Activated CD4-positive, alpha-beta T cell treated with anti-CD3 and anti-CD28 coated beads for 1 hour (primary cell): ENCODE data around the gene IL36G.
"Not testable (repeated sequence)": the region's sequence is repeated elsewhere in the genome, so short reads cannot be mapped to it uniquely, and the experiment has no call there.

Experiments
- DNase-seq: peaks from one replicate; pipeline ENCODE4 v3.0.0-alpha.2; 2020

IL36G gene

GRCh38 chr2:112977559-112978056 lies at the start of gene IL36G:
IL36G (plus strand) TSS chr2:112978006; CDS start chr2:112978639, 633 bp downstream.
- DNase-seq, result no peak

- no peak for DNase-seq
These were observed 44.5 kb upstream of the IL36G start for GRCh38 chr2:112933261-112933660.

- DNase-seq, result not testable (repeated sequence)
These were observed 43.7 kb upstream of the IL36G start for GRCh38 chr2:112934117-112934516.

GRCh38 chr2:112936927-112937232 lies 40.9 kb upstream of the IL36G start:
- no peak for DNase-seq

GRCh38 chr2:112938904-112939303 lies 38.9 kb upstream of the IL36G start:
- DNase-seq, result no peak

GRCh38 chr2:112939425-112939824 lies 38.4 kb upstream of the IL36G start:
- no peak for DNase-seq

- no peak for DNase-seq
These were observed 36.8 kb upstream of the IL36G start for GRCh38 chr2:112940859-112941625.

GRCh38 chr2:112941753-112942653 lies 35.8 kb upstream of the IL36G start:
- peak; percentile 18 for DNase-seq

- no peak for DNase-seq
These were observed 35.2 kb upstream of the IL36G start for GRCh38 chr2:112942654-112943002.

GRCh38 chr2:112944971-112945370 lies 32.8 kb upstream of the IL36G start:
- DNase-seq, result no peak

GRCh38 chr2:112946086-112946485 lies 31.7 kb upstream of the IL36G start:
- no peak for DNase-seq

GRCh38 chr2:112947374-112947773 lies 30.4 kb upstream of the IL36G start:
- DNase-seq, result no peak

- no peak for DNase-seq
These were observed 28.4 kb upstream of the IL36G start for GRCh38 chr2:112949456-112949855.

GRCh38 chr2:112954364-112954763 lies 23.4 kb upstream of the IL36G start:
- no peak for DNase-seq

GRCh38 chr2:112957511-112957910 lies 20.3 kb upstream of the IL36G start:
- no peak for DNase-seq

GRCh38 chr2:112958428-112959108 lies 19.2 kb upstream of the IL36G start:
- DNase-seq, result no peak

GRCh38 chr2:112959109-112959812 lies 18.5 kb upstream of the IL36G start:
- DNase-seq, result no peak

GRCh38 chr2:112960230-112960825 lies 17.5 kb upstream of the IL36G start:
- DNase-seq, result no peak

GRCh38 chr2:112962308-112963175 lies 15.3 kb upstream of the IL36G start:
- no peak for DNase-seq

GRCh38 chr2:112967023-112967422 lies 10.8 kb upstream of the IL36G start:
- DNase-seq, result no peak

- no peak for DNase-seq
These were observed 5.3 kb upstream of the IL36G start for GRCh38 chr2:112972423-112973086.
